ENCODE measurements around the gene KIF21A.

The KIF21A gene

GRCh38 chr12:39467432-39467870 lies 24.5 kb upstream of the KIF21A start:
- no peak for TF ChIP-seq CTCF (IDR thresholded peaks at IDR 0.05; ENCODE audit: insufficient read depth, low read depth, low read length, missing control alignments)
- H3K4me3 ChIP-seq (ENCODE audit: low read depth, low read length), result no peak overlapping the region
- peak; percentile 74 for DNase-seq (ENCODE audit: low read depth)

GRCh38 chr12:39464976-39465695 lies 22.2 kb upstream of the KIF21A start:
- H3K4me3 ChIP-seq (ENCODE audit: low read depth, low read length), result no peak overlapping the region
- DNase-seq (ENCODE audit: low read depth), result no peak
- no peak for TF ChIP-seq CTCF (IDR thresholded peaks at IDR 0.05; ENCODE audit: insufficient read depth, low read depth, low read length, missing control alignments)

- no peak overlapping the region for H3K4me3 ChIP-seq (ENCODE audit: low read depth, low read length)
- TF ChIP-seq CTCF (IDR thresholded peaks at IDR 0.05; ENCODE audit: insufficient read depth, low read depth, low read length, missing control alignments), result no peak
- DNase-seq (ENCODE audit: low read depth), result no peak
Measured at GRCh38 chr12:39461059-39461458, 18.1 kb upstream of the KIF21A start.

- no peak overlapping the region for H3K4me3 ChIP-seq (ENCODE audit: low read depth, low read length)
- TF ChIP-seq CTCF (IDR thresholded peaks at IDR 0.05; ENCODE audit: insufficient read depth, low read depth, low read length, missing control alignments), result no peak
- no peak for DNase-seq (ENCODE audit: low read depth)
Measured at GRCh38 chr12:39459027-39459434, 16.1 kb upstream of the KIF21A start.

- H3K4me3 ChIP-seq (ENCODE audit: low read depth, low read length), result no peak overlapping the region
Measured at GRCh38 chr12:39451977-39452376, 9.1 kb upstream of the KIF21A start.

GRCh38 chr12:39448038-39448437 lies 5.1 kb upstream of the KIF21A start:
- no peak overlapping the region for H3K4me3 ChIP-seq (ENCODE audit: low read depth, low read length)
- no peak for DNase-seq (ENCODE audit: low read depth)

More at GRCh38 chr12:39451977-39452376, 9.1 kb upstream of the KIF21A start:
- no peak for TF ChIP-seq CTCF (IDR thresholded peaks at IDR 0.05; ENCODE audit: insufficient read depth, low read depth, low read length, missing control alignments)
- DNase-seq (ENCODE audit: low read depth), result no peak

More at GRCh38 chr12:39448038-39448437, 5.1 kb upstream of the KIF21A start:
- no peak for TF ChIP-seq CTCF (IDR thresholded peaks at IDR 0.05; ENCODE audit: insufficient read depth, low read depth, low read length, missing control alignments)
